HG03457 (cell line): ENCODE data around the gene LRRC74B.

Experiments used
- ATAC-seq: cut with Tn5 transposase; IDR thresholded peaks from one replicate; pipeline ENCODE4 v1.9.1; 2021; ENCODE audit warnings: moderate number of reproducible peaks; ENCODE audit not compliant: unreplicated experiment

The LRRC74B gene

GRCh38 chr22:21101877-21102638 lies 56.3 kb downstream of the LRRC74B start:
- no peak for ATAC-seq

- ATAC-seq = no peak
Measured at GRCh38 chr22:21102659-21103267, 57.0 kb downstream of the LRRC74B start.

GRCh38 chr22:21103633-21104032 lies 57.9 kb downstream of the LRRC74B start:
- no peak for ATAC-seq

GRCh38 chr22:21104126-21104691 lies 58.5 kb downstream of the LRRC74B start:
- ATAC-seq = no peak

- ATAC-seq = no peak
Measured at GRCh38 chr22:21105294-21105693, 59.5 kb downstream of the LRRC74B start.

- no peak for ATAC-seq
Measured at GRCh38 chr22:21106000-21106399, 60.3 kb downstream of the LRRC74B start.

GRCh38 chr22:21108379-21109115 lies 62.8 kb downstream of the LRRC74B start:
- no peak for ATAC-seq
